GM06990 (cell line): ENCODE data around the gene LDLRAD4.
"Not testable (repeated sequence)": the region's sequence is repeated elsewhere in the genome, so short reads cannot be mapped to it uniquely, and the experiment has no call there.

Experiments used
- DNase-seq: peaks from one replicate; pipeline ENCODE4 v3.0.0-alpha.2; 2011; ENCODE audit not compliant: insufficient read length; ENCODE audit errors: extremely low read depth
- H3K27me3 ChIP-seq: replicated peaks from 2 replicates; pipeline ENCODE4 v1.6.0; 2011; ENCODE audit warnings: low read length; ENCODE audit not compliant: control insufficient read depth, insufficient read depth
- H3K36me3 ChIP-seq: 2 replicates; pipeline ENCODE4 v1.5.1; 2011; ENCODE audit warnings: low read length; ENCODE audit not compliant: control insufficient read depth, insufficient read depth
- H3K4me3 ChIP-seq: replicated peaks from 2 replicates; pipeline ENCODE4 v1.5.1; 2011; ENCODE audit warnings: low read depth, mild to moderate bottlenecking, control low read depth, low read length
- CTCF ChIP-seq: IDR thresholded peaks from 2 replicates; pipeline ENCODE4 v1.5.1; 2011; ENCODE audit warnings: low read length, control low read depth, mild to moderate bottlenecking, inconsistent platforms; ENCODE audit not compliant: insufficient read depth, poor library complexity, severe bottlenecking

LDLRAD4 gene

GRCh38 chr18:13680612-13681011 is 462.1 kb downstream of the LDLRAD4 start:
- Histone ChIP-seq H3K27me3 (no peaks in the 10 kb centered on the region), H3K4me3 (no peak overlapping the region), H3K36me3 (no peaks in the 10 kb centered on the region)
- no peak for DNase-seq
- TF ChIP-seq CTCF, result peak; percentile 41

- TF ChIP-seq CTCF, result no peak
- no peaks in the 10 kb centered on the region for H3K36me3 ChIP-seq
These were observed 463.1 kb downstream of the LDLRAD4 start for GRCh38 chr18:13681701-13682100.

GRCh38 chr18:13684546-13684945 is 466.0 kb downstream of the LDLRAD4 start:
- DNase-seq, result no peak
- TF ChIP-seq CTCF, result no peak
- Histone ChIP-seq H3K4me3 (no peak overlapping the region), H3K36me3 (no peaks in the 10 kb centered on the region; the same call in 1 of the 2 replicates), H3K27me3 (no peaks in the 10 kb centered on the region)

More at GRCh38 chr18:13681701-13682100, 463.1 kb downstream of the LDLRAD4 start:
- no peak for DNase-seq
- Histone ChIP-seq H3K4me3 (no peak overlapping the region), H3K27me3 (no peaks in the 10 kb centered on the region)

- TF ChIP-seq CTCF, result no peak
- DNase-seq, result no peak
- no peaks in the 10 kb centered on the region; the same call in 1 of the 2 replicates for H3K36me3 ChIP-seq
- H3K4me3 ChIP-seq, result no peak overlapping the region
- no peaks in the 10 kb centered on the region for H3K27me3 ChIP-seq
These were observed 469.9 kb downstream of the LDLRAD4 start for GRCh38 chr18:13688191-13689136.

- not testable (repeated sequence) for H3K27me3 ChIP-seq, DNase-seq, H3K4me3 ChIP-seq, H3K36me3 ChIP-seq
These were observed 471.5 kb downstream of the LDLRAD4 start for GRCh38 chr18:13690060-13690459.

- not testable (repeated sequence) for H3K36me3 ChIP-seq, H3K4me3 ChIP-seq, DNase-seq, H3K27me3 ChIP-seq
These were observed 476.8 kb downstream of the LDLRAD4 start for GRCh38 chr18:13695337-13695736.
